GOT3 (cell line): ENCODE data around the gene KRT76.
"Not testable (repeated sequence)": the region's sequence is repeated elsewhere in the genome, so short reads cannot be mapped to it uniquely, and the experiment has no call there.

Experiments used
- DNase-seq: peaks from one replicate; lab custom pipeline; 2025; ENCODE audit warnings: mixed read lengths; lab: John Stamatoyannopoulos, UW

KRT76 gene

DNA sequence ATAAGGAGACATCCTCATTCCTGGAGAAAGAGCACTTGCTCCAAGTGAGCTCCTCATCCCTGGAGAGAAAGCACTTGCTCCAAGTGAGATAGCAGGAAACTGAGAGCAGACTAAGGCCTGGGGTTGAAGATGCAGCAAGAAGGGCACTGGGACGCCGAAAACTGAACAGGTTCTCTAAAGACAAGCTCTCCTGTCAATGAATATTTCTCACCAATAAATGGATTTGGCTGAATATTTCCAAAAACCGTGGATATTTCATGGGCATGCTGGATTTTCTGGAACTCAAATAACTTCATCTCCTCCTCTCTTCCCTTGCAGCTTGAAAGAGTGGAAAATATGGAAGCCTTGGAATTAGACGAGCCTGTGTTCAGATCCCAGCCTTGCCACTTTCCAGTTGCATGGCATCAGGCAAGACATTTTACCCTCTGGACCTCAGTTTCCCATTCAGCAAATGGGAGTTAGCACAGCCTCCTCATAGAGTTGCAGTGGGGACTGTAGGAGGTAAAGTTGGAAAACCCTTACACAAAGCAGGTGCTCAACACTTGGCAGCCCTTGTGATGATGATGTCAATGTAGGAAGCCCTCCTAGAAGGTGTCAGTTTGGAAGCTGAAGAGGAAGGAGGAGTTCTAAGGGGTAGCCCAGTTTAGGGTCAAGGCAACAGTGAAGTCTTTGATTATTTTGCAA is 4.4 kb upstream of the KRT76 start:
- no peak for DNase-seq

DNA sequence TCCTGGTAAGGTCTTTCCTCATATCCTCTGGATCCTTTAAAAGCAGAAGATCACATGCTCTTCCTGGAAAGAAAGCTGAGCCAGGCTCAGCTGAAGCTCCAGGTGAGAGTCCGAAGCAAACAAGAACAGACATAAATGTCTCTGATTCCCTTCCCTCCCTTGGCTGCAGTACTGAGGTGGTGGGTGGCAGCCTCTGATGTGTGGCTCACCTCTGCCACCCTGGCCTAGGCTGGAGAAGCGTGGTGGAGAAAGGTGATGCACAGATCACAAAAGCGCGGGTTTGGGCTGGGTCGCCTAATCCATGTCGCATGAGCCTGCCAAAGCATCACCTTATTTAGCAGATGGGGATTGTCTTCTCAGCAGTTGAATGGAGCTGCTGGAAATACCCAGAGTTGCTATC is 2.8 kb upstream of the KRT76 start:
- no peak for DNase-seq

GRCh38 chr12:52778833-52779232 is 1.7 kb upstream of the KRT76 start:
- DNase-seq, result no peak

GRCh38 chr12:52777566-52777965 is 421 bp upstream of the KRT76 start:
- no peak for DNase-seq

DNA sequence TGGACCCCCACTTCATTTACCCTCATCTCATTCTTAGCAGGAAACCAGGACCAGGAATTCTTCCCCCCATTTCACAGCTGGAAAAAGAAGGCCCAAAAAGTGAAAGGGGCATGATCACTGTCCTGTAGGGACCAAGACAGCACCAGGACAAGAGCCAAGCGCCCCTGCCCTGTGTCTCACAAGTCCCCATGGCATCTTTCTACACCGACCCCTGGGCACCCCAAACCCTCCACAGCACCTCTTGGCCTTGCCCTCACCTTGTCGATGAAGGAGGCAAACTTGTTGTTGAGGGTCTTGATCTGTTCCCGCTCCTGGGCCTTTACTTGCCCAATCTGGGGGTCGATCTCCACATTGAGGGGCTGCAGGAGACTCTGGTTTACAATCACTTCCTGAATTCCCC is 710 bp downstream of the KRT76 start:
- no peak for DNase-seq

DNA sequence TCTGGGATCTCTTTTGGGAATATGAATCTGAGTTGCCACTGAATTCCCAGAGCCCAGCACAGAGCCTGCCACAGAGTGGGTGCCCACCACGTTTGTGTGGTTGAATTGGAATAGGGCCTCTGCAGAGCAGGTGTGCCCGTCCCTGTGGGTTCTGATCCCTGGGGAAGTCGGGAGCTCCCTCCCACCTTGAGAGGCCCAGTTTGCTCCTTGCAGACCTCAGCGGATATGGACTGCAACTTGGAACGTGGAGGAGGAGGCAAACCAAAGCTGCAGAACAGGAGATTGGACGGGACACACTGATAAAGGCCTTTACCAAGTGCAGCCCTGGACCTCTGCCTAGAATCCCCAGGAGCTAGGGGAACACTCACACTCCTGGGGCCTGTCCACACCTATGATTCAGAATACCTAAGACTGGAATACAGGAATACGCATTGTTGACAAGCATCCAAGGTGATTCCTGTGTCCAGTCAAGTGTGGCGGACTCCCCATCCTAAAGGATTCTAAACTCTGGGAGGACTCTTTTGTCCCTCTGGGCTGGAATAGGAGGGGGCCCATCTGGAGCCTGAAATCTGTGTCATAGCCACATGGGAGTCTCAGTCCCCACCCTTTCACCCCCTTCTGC is 2.4 kb downstream of the KRT76 start:
- DNase-seq, result no peak

DNA sequence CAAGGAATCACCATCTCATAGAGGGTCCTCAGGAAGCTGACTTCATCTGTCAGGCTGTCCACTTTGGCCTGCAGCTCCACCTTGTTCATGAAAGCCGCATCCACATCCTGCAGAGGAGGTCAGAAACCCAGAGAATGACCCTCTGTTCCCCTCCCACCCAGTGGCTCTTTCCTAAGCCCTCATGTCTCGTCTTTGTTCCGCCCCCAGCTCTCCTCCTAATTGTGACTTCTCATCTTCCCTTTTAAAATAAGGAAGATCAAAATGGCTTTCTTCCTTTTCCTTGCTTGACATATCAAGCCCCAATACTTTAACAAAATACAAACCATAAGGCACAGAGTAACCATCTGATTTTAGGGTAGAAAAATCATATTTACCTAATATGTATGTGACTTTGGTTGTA is 4.4 kb downstream of the KRT76 start:
- DNase-seq, result no peak

GRCh38 chr12:52772188-52772587 is 5.0 kb downstream of the KRT76 start:
- DNase-seq, result no peak

DNA sequence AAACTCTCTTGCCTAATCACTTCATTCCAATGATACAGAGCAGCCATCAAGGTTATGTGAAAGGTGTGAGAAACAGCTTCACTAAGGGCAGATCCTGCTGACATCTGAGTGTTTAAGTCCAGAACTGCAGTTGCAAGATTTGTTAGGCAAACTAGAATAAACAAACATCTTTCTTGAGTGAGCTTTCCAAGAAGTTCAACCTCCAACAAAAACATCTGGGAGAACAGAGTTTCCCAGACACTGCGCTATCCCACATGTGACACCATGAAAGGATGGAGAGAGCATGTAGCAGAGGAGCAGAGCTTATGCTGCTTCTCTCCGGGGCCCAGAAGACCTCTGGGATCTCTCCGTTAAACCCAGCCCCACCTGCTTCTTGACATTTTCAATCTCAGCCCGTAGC is 5.6 kb downstream of the KRT76 start:
- no peak for DNase-seq

DNA sequence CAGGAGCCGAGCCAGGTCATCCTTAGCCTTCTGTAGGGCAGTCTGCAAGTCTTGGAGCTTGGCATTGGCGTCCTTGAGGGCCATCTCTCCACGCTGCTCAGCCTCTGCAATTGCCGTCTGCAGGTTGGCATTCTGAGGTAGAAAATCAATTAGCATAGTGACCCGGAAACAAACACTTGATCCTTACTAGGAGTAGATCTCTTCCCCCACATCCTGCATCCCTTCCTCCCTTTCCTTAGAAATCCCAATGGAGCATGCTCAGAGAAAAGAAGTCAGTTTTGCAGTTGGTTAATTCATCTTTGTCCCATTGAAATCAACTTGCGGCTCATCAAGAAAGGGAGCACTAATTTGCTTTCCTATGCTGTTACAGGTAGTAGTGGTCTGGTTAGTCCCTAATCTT is 6.1 kb downstream of the KRT76 start:
- no peak for DNase-seq

- no peak for DNase-seq
Measured at GRCh38 chr12:52769946-52770345, 7.2 kb downstream of the KRT76 start.

DNA sequence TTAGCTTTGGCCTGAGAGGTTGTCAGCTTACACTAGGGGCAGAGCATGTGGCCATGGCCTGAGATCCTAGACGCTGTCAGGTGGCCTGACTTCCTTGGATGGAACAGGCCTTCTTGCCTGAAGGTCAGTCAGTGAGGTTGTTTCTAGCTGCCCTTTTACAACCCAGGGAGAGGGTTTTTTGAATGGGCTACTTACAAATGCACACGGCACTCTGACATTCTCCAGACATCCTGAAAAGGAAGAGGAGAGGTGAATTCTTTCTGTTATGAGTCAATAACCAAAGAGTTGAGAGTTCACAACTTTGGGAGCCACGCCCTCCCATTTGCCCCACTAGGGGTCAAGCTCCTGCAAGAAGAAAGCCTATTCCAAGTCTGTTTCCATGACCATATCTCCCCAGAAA is 7.8 kb downstream of the KRT76 start:
- DNase-seq, result no peak

DNA sequence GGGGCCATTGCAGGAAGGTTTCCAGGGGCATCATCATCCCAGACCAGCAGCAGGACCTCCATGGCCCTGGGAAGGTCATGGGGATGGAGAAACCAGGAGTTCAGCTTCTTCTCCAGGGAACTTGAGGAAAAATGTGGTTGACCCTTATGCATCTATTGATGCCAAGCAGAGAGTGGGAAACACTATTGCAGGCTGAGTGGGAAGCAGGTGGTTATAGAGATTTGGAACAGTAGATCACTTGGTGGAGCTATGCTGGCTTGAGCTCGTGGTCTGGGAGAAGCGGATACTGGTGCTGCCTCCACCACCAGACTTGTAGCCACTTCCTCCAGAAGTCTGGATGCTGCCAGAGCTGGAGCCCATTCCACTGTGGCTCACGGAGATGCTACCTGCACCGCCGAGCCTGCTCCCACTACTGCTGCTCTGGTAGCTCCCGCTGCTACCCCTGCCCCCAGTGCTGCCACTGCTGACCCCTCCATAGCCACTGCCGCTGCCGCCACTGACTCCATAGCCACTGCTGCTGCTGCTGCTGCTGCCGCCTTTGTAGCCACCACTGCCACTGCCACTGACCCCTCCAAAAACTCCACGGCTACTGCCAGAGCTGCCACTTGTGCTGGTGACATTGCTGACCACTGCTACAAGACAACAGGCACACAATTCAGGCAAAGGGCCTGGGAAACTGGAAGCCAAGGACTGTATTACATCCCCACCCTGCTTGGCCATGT is 8.5 kb downstream of the KRT76 start:
- DNase-seq, result no peak

DNA sequence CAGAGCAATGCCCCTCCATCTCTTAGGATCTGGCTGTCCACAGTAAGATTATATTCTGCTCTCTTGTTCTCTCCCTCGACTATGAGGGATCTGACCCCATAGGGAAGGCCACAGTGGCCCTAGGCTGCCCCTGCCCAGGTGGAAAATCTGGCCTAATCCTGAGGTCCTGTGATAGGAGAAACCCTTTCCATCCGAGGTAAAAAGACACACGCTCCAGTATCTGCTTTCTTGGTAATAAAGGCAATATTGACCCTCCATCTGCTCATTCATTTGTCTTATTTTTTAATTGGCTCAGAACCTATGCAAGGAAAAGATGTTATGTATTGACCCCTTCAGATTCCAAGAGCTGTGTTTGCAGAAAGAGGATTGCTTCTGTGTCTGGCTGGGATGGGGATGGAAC is 9.7 kb downstream of the KRT76 start:
- DNase-seq, result no peak

- no peak for DNase-seq
Measured at GRCh38 chr12:52767020-52767379, 10.1 kb downstream of the KRT76 start.

GRCh38 chr12:52766351-52767019 is 10.7 kb downstream of the KRT76 start:
- DNase-seq, result no peak

DNA sequence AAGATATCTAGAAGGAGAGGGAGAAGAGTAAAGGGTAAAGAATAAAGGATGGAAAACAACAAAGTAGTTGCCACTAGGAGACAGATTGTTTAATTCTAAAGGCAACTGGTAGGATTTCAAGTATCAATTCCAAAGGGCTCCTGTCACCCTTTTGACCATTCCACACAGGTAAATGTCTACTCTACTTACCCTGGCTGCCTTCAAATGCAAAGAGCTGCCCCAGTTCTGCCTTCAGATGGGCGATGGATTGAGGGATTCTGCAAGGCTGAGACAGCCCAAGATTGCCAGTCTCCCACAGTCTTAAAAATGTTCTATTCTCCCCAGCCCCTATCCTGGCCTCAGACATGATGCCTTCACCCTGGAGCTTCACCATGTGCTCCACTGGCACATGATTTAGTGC is 11.4 kb downstream of the KRT76 start:
- no peak for DNase-seq

- no peak for DNase-seq
Measured at GRCh38 chr12:52763991-52764390, 13.2 kb downstream of the KRT76 start.

GRCh38 chr12:52763036-52763659 is 14.0 kb downstream of the KRT76 start:
- DNase-seq, result no peak

DNA sequence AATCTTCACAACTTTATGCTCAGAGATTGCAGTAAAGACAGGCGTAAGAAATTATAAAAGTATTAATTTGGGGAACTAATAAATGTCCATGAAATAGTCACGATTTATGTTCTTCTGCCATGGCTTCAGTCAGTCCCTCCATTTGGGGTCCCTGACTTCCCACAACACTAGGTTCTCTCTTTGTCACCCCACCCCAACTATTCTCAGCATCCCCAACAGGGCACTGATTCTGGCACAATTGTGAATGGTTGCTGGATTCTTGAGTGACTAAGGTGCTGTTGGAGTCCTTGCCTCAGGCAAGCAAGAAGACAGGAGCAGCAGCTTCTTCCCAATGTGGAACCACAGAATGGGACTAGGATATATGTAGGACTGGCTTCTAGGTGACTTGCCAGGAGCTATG is 15.3 kb downstream of the KRT76 start:
- DNase-seq, result no peak

- not testable (repeated sequence) for DNase-seq
Measured at GRCh38 chr12:52761218-52761617, 15.9 kb downstream of the KRT76 start.

DNA sequence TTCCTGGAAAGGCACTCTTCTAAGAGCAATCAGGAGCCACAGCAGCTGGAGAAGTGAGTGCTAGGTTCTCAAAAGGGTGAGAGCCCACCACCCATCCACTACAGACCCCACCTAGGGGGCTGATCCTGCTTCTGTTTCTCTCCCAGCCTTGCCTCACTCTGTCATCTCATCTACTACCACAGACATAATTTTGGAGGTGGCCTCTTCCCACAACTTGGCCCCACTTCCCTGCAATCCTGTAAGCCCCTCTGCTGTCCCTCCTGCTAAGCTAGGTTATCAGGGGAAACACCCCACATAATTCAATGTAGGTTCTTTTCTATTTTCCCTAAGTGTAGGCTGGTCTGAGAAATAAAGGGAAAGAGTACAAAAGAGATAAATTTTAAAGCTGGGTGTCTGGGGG is 16.5 kb downstream of the KRT76 start:
- DNase-seq, result no peak

GRCh38 chr12:52759695-52760094 is 17.4 kb downstream of the KRT76 start:
- no peak for DNase-seq
